ENCODE results near the gene CBX3. TPM values are rescaled to one million over a fixed set of nuclear protein-coding genes. Genes with fewer than 3 reads are reported as not detected.
A peak's percentile ranks its signal among the peaks of the same experiment; 100 is the strongest.

Gene CBX3
- total and polyA plus RNA-seq, 10 of the 15 experiments (the other 5 are each of a cell fraction or from before 2014, with no cell fraction given): 153 to 307 (median 225) TPM

- TF ChIP-seq ZBED1 (IDR thresholded peaks at IDR 0.05; ENCODE audit: borderline replicate concordance): no peak
- TF ChIP-seq, protein P1, sequence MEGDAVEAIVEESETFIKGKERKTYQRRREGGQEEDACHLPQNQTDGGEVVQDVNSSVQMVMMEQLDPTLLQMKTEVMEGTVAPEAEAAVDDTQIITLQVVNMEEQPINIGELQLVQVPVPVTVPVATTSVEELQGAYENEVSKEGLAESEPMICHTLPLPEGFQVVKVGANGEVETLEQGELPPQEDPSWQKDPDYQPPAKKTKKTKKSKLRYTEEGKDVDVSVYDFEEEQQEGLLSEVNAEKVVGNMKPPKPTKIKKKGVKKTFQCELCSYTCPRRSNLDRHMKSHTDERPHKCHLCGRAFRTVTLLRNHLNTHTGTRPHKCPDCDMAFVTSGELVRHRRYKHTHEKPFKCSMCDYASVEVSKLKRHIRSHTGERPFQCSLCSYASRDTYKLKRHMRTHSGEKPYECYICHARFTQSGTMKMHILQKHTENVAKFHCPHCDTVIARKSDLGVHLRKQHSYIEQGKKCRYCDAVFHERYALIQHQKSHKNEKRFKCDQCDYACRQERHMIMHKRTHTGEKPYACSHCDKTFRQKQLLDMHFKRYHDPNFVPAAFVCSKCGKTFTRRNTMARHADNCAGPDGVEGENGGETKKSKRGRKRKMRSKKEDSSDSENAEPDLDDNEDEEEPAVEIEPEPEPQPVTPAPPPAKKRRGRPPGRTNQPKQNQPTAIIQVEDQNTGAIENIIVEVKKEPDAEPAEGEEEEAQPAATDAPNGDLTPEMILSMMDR (IDR thresholded peaks at IDR 0.05 in 2 of 3, conservative IDR thresholded peaks at IDR 0.05 in 1 of 3; ENCODE audit: control insufficient read depth in 2 of 3, extremely low read depth in 1 of 3, insufficient read depth in 1 of 3, low read depth in 3 of 3, low read length in 3 of 3): no peak
- TF ChIP-seq CREM (IDR thresholded peaks at IDR 0.05; ENCODE audit: low read depth): no peak
- TF ChIP-seq PML (IDR thresholded peaks at IDR 0.05; ENCODE audit: low read length): no peak
- TF ChIP-seq, protein P2, sequence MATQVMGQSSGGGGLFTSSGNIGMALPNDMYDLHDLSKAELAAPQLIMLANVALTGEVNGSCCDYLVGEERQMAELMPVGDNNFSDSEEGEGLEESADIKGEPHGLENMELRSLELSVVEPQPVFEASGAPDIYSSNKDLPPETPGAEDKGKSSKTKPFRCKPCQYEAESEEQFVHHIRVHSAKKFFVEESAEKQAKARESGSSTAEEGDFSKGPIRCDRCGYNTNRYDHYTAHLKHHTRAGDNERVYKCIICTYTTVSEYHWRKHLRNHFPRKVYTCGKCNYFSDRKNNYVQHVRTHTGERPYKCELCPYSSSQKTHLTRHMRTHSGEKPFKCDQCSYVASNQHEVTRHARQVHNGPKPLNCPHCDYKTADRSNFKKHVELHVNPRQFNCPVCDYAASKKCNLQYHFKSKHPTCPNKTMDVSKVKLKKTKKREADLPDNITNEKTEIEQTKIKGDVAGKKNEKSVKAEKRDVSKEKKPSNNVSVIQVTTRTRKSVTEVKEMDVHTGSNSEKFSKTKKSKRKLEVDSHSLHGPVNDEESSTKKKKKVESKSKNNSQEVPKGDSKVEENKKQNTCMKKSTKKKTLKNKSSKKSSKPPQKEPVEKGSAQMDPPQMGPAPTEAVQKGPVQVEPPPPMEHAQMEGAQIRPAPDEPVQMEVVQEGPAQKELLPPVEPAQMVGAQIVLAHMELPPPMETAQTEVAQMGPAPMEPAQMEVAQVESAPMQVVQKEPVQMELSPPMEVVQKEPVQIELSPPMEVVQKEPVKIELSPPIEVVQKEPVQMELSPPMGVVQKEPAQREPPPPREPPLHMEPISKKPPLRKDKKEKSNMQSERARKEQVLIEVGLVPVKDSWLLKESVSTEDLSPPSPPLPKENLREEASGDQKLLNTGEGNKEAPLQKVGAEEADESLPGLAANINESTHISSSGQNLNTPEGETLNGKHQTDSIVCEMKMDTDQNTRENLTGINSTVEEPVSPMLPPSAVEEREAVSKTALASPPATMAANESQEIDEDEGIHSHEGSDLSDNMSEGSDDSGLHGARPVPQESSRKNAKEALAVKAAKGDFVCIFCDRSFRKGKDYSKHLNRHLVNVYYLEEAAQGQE (IDR thresholded peaks at IDR 0.05; ENCODE audit: low read depth, low read length): no peak
- TF ChIP-seq ETV6 (conservative IDR thresholded peaks at IDR 0.05 in 1 of 2, IDR thresholded peaks at IDR 0.05 in 1 of 2; ENCODE audit: borderline replicate concordance in 1 of 2, low read depth in 1 of 2): no peak
- no peak; the same call in 1 of the 2 replicates for TF ChIP-seq MXI1 (IDR thresholded peaks at IDR 0.05; ENCODE audit: low read depth, low read length)
- no peak for TF ChIP-seq ESRRA (IDR thresholded peaks at IDR 0.05; ENCODE audit: low read length)
- peak; percentile 71; the same call in 1 of the 2 replicates for TF ChIP-seq BACH1 (IDR thresholded peaks at IDR 0.05; ENCODE audit: borderline replicate concordance)
- TF ChIP-seq CHD4 (IDR thresholded peaks at IDR 0.05): no peak
- no peak for TF ChIP-seq SUPT20H (IDR thresholded peaks at IDR 0.05; ENCODE audit: borderline replicate concordance, control insufficient read depth, low read depth, low read length)
- TF ChIP-seq CBX5 (IDR thresholded peaks at IDR 0.05; ENCODE audit: low read depth): no peak
- no peak for TF ChIP-seq ATF7 (IDR thresholded peaks at IDR 0.05; ENCODE audit: low read depth)
- TF ChIP-seq NFIC (IDR thresholded peaks at IDR 0.05; ENCODE audit: low read depth, low read length): 0 out of 2 replicates have a peak, but pooled peaks have one; percentile 15
- TF ChIP-seq MYC (IDR thresholded peaks at IDR 0.05; ENCODE audit: insufficient read depth, insufficient read length, insufficient replicate concordance, low read length, severe bottlenecking): no peak
- no peak for TF ChIP-seq E2F4 (IDR thresholded peaks at IDR 0.05; ENCODE audit: low read depth, low read length)
Observed at GRCh38 chr7:26192485-26193087, 9.0 kb upstream of the CBX3 start (continued).

Data from GM12878 (cell line).